ENCODE results near the gene SNX5. TPM values are rescaled to one million over a fixed set of nuclear protein-coding genes. Genes with fewer than 3 reads are reported as not detected.

The SNX5 gene
- total and polyA plus RNA-seq, 2 of the 13 experiments (the other 11 are each of a cell fraction or from before 2014, with no cell fraction given) = 664 to 1,040 TPM

DNA sequence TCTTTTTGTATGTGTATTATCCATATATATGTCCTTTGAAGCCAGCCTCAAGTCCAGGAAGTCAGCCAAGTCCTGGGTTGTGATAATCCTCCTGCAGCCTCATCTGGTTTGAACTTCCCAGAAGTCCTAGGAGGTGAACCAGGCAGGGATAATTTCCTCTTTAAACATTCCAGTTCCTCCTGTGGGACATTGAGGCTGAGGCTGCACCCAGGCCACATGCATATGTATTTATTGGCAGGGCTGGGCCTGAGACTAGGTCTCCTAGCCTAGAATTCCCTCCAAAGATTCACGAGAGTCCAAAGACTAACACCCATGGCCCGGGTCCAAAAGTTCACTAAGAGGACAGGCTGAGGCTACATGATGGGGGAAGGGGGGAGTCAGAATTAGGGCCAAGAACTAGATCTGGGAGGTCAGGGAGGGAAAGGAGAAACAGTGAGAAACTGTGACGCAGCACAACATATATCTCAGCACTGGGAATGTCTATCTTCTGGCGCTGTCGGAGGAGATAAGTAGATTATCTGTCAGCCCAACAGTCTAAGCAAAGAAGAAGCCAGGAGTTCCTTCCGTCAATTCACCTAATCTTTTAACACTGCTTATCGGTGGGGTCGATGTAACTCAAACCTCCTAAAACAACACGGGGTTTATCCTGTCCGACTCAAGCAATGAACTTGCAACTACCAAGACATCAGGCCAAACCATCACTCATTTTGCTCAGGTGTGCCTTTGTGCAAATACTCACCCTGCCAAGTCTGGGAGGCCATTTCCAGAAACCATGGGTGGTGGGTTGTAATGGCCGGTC is 43.3 kb downstream of the SNX5 start (continued):
- TF ChIP-seq, protein P1, sequence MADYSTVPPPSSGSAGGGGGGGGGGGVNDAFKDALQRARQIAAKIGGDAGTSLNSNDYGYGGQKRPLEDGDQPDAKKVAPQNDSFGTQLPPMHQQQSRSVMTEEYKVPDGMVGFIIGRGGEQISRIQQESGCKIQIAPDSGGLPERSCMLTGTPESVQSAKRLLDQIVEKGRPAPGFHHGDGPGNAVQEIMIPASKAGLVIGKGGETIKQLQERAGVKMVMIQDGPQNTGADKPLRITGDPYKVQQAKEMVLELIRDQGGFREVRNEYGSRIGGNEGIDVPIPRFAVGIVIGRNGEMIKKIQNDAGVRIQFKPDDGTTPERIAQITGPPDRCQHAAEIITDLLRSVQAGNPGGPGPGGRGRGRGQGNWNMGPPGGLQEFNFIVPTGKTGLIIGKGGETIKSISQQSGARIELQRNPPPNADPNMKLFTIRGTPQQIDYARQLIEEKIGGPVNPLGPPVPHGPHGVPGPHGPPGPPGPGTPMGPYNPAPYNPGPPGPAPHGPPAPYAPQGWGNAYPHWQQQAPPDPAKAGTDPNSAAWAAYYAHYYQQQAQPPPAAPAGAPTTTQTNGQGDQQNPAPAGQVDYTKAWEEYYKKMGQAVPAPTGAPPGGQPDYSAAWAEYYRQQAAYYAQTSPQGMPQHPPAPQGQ (CRISPR knock-in tag; IDR thresholded peaks at IDR 0.05; ENCODE audit: borderline replicate concordance) = no peak
- TF ChIP-seq SP1 (IDR thresholded peaks at IDR 0.05) = no peak
- TF ChIP-seq SP1 (CRISPR knock-in tag; IDR thresholded peaks at IDR 0.05) = no peak
- no peak for TF ChIP-seq ELF4 (CRISPR knock-in tag; IDR thresholded peaks at IDR 0.05; ENCODE audit: borderline replicate concordance)
- TF ChIP-seq ZNF598 (CRISPR knock-in tag; IDR thresholded peaks at IDR 0.05; ENCODE audit: borderline replicate concordance) = no peak
- TF ChIP-seq, protein P2, sequence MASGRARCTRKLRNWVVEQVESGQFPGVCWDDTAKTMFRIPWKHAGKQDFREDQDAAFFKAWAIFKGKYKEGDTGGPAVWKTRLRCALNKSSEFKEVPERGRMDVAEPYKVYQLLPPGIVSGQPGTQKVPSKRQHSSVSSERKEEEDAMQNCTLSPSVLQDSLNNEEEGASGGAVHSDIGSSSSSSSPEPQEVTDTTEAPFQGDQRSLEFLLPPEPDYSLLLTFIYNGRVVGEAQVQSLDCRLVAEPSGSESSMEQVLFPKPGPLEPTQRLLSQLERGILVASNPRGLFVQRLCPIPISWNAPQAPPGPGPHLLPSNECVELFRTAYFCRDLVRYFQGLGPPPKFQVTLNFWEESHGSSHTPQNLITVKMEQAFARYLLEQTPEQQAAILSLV (CRISPR knock-in tag; IDR thresholded peaks at IDR 0.05; ENCODE audit: borderline replicate concordance) = no peak
- TF ChIP-seq JUND (CRISPR knock-in tag; IDR thresholded peaks at IDR 0.05) = no peak
- no peak for TF ChIP-seq HNRNPUL1 (IDR thresholded peaks at IDR 0.05; ENCODE audit: low read depth, low read length)
- TF ChIP-seq RBAK (CRISPR knock-in tag; IDR thresholded peaks at IDR 0.05) = no peak
- TF ChIP-seq SNAI1 (CRISPR knock-in tag; IDR thresholded peaks at IDR 0.05; ENCODE audit: borderline replicate concordance) = no peak
- TF ChIP-seq BORCS8-MEF2B (CRISPR knock-in tag; IDR thresholded peaks at IDR 0.05) = no peak; the same call in 1 of the 2 replicates
- TF ChIP-seq, protein P3, sequence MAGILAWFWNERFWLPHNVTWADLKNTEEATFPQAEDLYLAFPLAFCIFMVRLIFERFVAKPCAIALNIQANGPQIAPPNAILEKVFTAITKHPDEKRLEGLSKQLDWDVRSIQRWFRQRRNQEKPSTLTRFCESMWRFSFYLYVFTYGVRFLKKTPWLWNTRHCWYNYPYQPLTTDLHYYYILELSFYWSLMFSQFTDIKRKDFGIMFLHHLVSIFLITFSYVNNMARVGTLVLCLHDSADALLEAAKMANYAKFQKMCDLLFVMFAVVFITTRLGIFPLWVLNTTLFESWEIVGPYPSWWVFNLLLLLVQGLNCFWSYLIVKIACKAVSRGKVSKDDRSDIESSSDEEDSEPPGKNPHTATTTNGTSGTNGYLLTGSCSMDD (CRISPR knock-in tag; IDR thresholded peaks at IDR 0.05) = no peak
- 0 out of 2 replicates have a peak, but pooled peaks have one; percentile 32 for TF ChIP-seq GATAD2A (CRISPR knock-in tag; IDR thresholded peaks at IDR 0.05)
- TF ChIP-seq MTF1 (CRISPR knock-in tag; IDR thresholded peaks at IDR 0.05) = no peak
- TF ChIP-seq ZMYM4 (CRISPR knock-in tag; IDR thresholded peaks at IDR 0.05) = no peak
- TF ChIP-seq KDM3A (CRISPR knock-in tag; IDR thresholded peaks at IDR 0.05; ENCODE audit: low read depth) = no peak
- TF ChIP-seq SMYD3 (CRISPR knock-in tag; IDR thresholded peaks at IDR 0.05) = no peak
- TF ChIP-seq ZFP41 (CRISPR knock-in tag; IDR thresholded peaks at IDR 0.05; ENCODE audit: borderline replicate concordance) = no peak
- TF ChIP-seq ZNF768 (CRISPR knock-in tag; IDR thresholded peaks at IDR 0.05) = no peak
- TF ChIP-seq, protein P4, sequence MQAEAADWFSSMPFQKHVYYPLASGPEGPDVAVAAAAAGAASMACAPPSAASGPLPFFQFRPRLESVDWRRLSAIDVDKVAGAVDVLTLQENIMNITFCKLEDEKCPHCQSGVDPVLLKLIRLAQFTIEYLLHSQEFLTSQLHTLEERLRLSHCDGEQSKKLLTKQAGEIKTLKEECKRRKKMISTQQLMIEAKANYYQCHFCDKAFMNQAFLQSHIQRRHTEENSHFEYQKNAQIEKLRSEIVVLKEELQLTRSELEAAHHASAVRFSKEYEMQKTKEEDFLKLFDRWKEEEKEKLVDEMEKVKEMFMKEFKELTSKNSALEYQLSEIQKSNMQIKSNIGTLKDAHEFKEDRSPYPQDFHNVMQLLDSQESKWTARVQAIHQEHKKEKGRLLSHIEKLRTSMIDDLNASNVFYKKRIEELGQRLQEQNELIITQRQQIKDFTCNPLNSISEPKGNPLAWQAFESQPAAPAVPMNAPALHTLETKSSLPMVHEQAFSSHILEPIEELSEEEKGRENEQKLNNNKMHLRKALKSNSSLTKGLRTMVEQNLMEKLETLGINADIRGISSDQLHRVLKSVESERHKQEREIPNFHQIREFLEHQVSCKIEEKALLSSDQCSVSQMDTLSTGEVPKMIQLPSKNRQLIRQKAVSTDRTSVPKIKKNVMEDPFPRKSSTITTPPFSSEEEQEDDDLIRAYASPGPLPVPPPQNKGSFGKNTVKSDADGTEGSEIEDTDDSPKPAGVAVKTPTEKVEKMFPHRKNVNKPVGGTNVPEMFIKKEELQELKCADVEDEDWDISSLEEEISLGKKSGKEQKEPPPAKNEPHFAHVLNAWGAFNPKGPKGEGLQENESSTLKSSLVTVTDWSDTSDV (CRISPR knock-in tag; IDR thresholded peaks at IDR 0.05) = no peak
- no peak for TF ChIP-seq HNRNPH1 (optimal IDR thresholded peaks at IDR 0.05; ENCODE audit: low read depth, low read length)
- no peak for TF ChIP-seq PRPF4 (IDR thresholded peaks at IDR 0.05; ENCODE audit: low read depth, low read length, poor library complexity, severe bottlenecking)
- TF ChIP-seq NFE2 (CRISPR knock-in tag; IDR thresholded peaks at IDR 0.05) = no peak
- TF ChIP-seq KLF11 (CRISPR knock-in tag; IDR thresholded peaks at IDR 0.05) = no peak
- TF ChIP-seq ASH2L (IDR thresholded peaks at IDR 0.05; ENCODE audit: insufficient read length, low read depth, low read length) = no peak
- no peak for TF ChIP-seq RFX3 (CRISPR knock-in tag; IDR thresholded peaks at IDR 0.05)
